HCT116 (cell line): ENCODE data around the gene RIMS4. TPM values are rescaled to one million over a fixed set of nuclear protein-coding genes. Genes with fewer than 3 reads are reported as not detected.

Experiments used
- ATAC-seq: fragments of 200-7000 bp; cut with Tn5 transposase; 2 replicates; pipeline ENCODE4 v1.9.1; 2020; ENCODE audit warnings: mild to moderate bottlenecking, moderate library complexity
- BruUV-seq: library from RNA; stranded (reverse); fragments of 400-500 nt; replicated peaks from 2 replicates; lab custom pipeline; 2021; lab: Mats Ljungman, UMichigan
- CTCF ChIA-PET: fragments of 300-600 bp; sonication (Branson Sonifier 250); formaldehyde crosslinking; loops from one replicate; lab custom pipeline; 2021; ENCODE audit warnings: antibody characterized with exemption; lab: Charles Lee
- POLR2A ChIA-PET: fragments of 300-600, 350-600 bp; sonication (Branson Sonifier 250); formaldehyde crosslinking; loops from one replicate; lab custom pipeline; 2021; ENCODE audit warnings: antibody characterized with exemption; lab: Charles Lee
- RAD21 ChIA-PET, 2 experiments: fragments of 300-600 bp; sonication (Branson Sonifier 250); formaldehyde crosslinking; loops; one replicate each; lab custom pipeline; 2023; ENCODE audit warnings: low total read pairs in 2 of 2; ENCODE audit not compliant: uncharacterized antibody in 2 of 2, unreplicated experiment in 2 of 2, low non-redundant PET in 1 of 2; lab: Charles Lee
- DNase-seq: peaks from one replicate; pipeline ENCODE4 v3.0.0-alpha.2; 2010; ENCODE audit warnings: low read depth, low spot score
- H2AFZ ChIP-seq: fragments of 200-600 bp; shearing (Covaris generic), sonication (generic); 2 replicates; pipeline ENCODE4 v1.6.1; 2017; ENCODE audit warnings: low read depth, mixed run types, mixed read lengths, antibody characterized with exemption, low read length; ENCODE audit not compliant: poor library complexity, severe bottlenecking
- H3K27ac ChIP-seq: 2 replicates; pipeline ENCODE4 v1.5.1; 2012; ENCODE audit warnings: low read depth, low read length
- H3K27me3 ChIP-seq: fragments of 200-600 bp; sonication (generic); 2 replicates; pipeline ENCODE4 v1.6.1; 2016; ENCODE audit warnings: mixed run types, low read length, mixed read lengths; ENCODE audit not compliant: insufficient read depth
- H3K36me3 ChIP-seq, 2 experiments: fragments of 200-500 bp in 1 of 2; fragments of 200-600 bp in 1 of 2; sonication (Bioruptor generic) in 1 of 2; sonication (generic) in 1 of 2; 2 replicates each; pipeline versions ENCODE4 v1.5.1 to v1.6.1; 2014 to 2016; ENCODE audit warnings: low read length in 2 of 2, inconsistent platforms in 1 of 2, mixed read lengths in 1 of 2, mixed run types in 1 of 2; ENCODE audit not compliant: insufficient read depth in 2 of 2, control insufficient read depth in 1 of 2
- H3K4me1 ChIP-seq, 2 experiments: fragments of 200-600 bp in 1 of 2; sonication (generic) in 1 of 2; 2 replicates each; pipeline versions ENCODE4 v1.5.1 to v1.6.1; 2012 to 2017; ENCODE audit warnings: low read length in 2 of 2, inconsistent platforms in 1 of 2, mild to moderate bottlenecking in 1 of 2, mixed read lengths in 1 of 2, mixed run types in 1 of 2, moderate library complexity in 1 of 2; ENCODE audit not compliant: insufficient read depth in 2 of 2, control insufficient read depth in 1 of 2
- H3K4me2 ChIP-seq: fragments of 200-600 bp; sonication (generic); 2 replicates; pipeline ENCODE4 v1.6.1; 2017; ENCODE audit warnings: mixed run types, low read length, mixed read lengths
- H3K4me3 ChIP-seq, 2 experiments: fragments of 200-600 bp in 1 of 2; sonication (generic) in 1 of 2; replicated peaks in 1 of 2; 2 replicates each; pipeline ENCODE4 v1.5.1; 2011 to 2016; ENCODE audit warnings: low read length in 2 of 2, control low read depth in 1 of 2, low read depth in 1 of 2, mild to moderate bottlenecking in 1 of 2, mixed read lengths in 1 of 2, mixed run types in 1 of 2
- H3K79me2 ChIP-seq: fragments of 200-600 bp; sonication (generic); 2 replicates; pipeline ENCODE4 v1.6.1; 2017; ENCODE audit warnings: mild to moderate bottlenecking, mixed run types, low read length, moderate library complexity, mixed read lengths; ENCODE audit not compliant: insufficient read depth
- H3K9ac ChIP-seq: fragments of 200-600 bp; sonication (generic); 2 replicates; pipeline ENCODE4 v1.6.1; 2016; ENCODE audit warnings: low read length, mixed read lengths
- H3K9me2 ChIP-seq: fragments of 200-600 bp; sonication (generic), shearing (Covaris generic); 2 replicates; pipeline ENCODE4 v1.6.1; 2017; ENCODE audit warnings: mixed run types, mild to moderate bottlenecking, moderate library complexity; ENCODE audit not compliant: insufficient read depth
- H3K9me3 ChIP-seq, 2 experiments: fragments of 200-500 bp in 1 of 2; fragments of 200-600 bp in 1 of 2; sonication (Bioruptor generic) in 1 of 2; sonication (generic) in 1 of 2; 2 replicates each; pipeline ENCODE4 v1.6.1; 2014 to 2017; ENCODE audit warnings: low read length in 2 of 2, mixed read lengths in 2 of 2, inconsistent platforms in 1 of 2, low read depth in 1 of 2, mild to moderate bottlenecking in 1 of 2, mixed run types in 1 of 2, moderate library complexity in 1 of 2; ENCODE audit not compliant: control insufficient read depth in 1 of 2, insufficient read depth in 1 of 2
- H4K20me1 ChIP-seq: fragments of 200-600 bp; sonication (generic), shearing (Covaris generic); 2 replicates; pipeline ENCODE4 v1.6.1; 2017; ENCODE audit warnings: mixed run types, mild to moderate bottlenecking, moderate library complexity; ENCODE audit not compliant: insufficient read depth
- CBX3 ChIP-seq: IDR thresholded peaks from 2 replicates; pipeline ENCODE4 v1.6.1; 2012; ENCODE audit warnings: low read depth
- CTCF ChIP-seq, 3 experiments: fragments of 200-600 bp in 1 of 3; sonication (generic) in 1 of 3; IDR thresholded peaks in 2 of 3; conservative IDR thresholded peaks in 1 of 3; 2 replicates each; pipeline ENCODE4 v1.5.1; 2012 to 2017; ENCODE audit warnings: low read depth in 2 of 3, low read length in 2 of 3, antibody characterized with exemption in 1 of 3, borderline replicate concordance in 1 of 3, control low read depth in 1 of 3, mild to moderate bottlenecking in 1 of 3, mixed read lengths in 1 of 3, mixed run types in 1 of 3, moderate library complexity in 1 of 3; ENCODE audit not compliant: insufficient read depth in 1 of 3
- EGR1 ChIP-seq: IDR thresholded peaks from 2 replicates; pipeline ENCODE4 v1.6.1; 2012; ENCODE audit warnings: low read depth
- ELF1 ChIP-seq: IDR thresholded peaks from 2 replicates; pipeline ENCODE4 v1.6.1; 2012; ENCODE audit warnings: low read depth, borderline replicate concordance
- EZH2 ChIP-seq: fragments of 200-600 bp; sonication (generic); IDR thresholded peaks from 2 replicates; pipeline ENCODE4 v1.6.1; 2017; ENCODE audit warnings: antibody characterized with exemption, mixed run types
- EZH2phosphoT487 ChIP-seq: fragments of 200-600 bp; IDR thresholded peaks from 2 replicates; pipeline ENCODE4 v1.6.1; 2018; ENCODE audit warnings: antibody characterized with exemption, borderline replicate concordance
- JUND ChIP-seq: IDR thresholded peaks from 2 replicates; pipeline ENCODE4 v1.6.1; 2012
- MAX ChIP-seq: IDR thresholded peaks from 2 replicates; pipeline ENCODE4 v1.6.1; 2012
- POLR2A ChIP-seq: IDR thresholded peaks from 2 replicates; pipeline ENCODE4 v1.7.0; 2011; ENCODE audit warnings: borderline replicate concordance; ENCODE audit not compliant: insufficient read depth, insufficient read length; ENCODE audit errors: extremely low read depth
- RAD21 ChIP-seq: IDR thresholded peaks from 2 replicates; pipeline ENCODE4 v1.6.1; 2012; ENCODE audit warnings: low read depth, mild to moderate bottlenecking
- SP1 ChIP-seq: IDR thresholded peaks from 2 replicates; pipeline ENCODE4 v1.6.1; 2012; ENCODE audit warnings: low read depth
- SRF ChIP-seq: IDR thresholded peaks from 2 replicates; pipeline ENCODE4 v1.6.1; 2012; ENCODE audit warnings: low read depth
- ZBTB33 ChIP-seq: IDR thresholded peaks from 2 replicates; pipeline ENCODE4 v1.6.1; 2011; ENCODE audit warnings: mild to moderate bottlenecking, low read length, moderate library complexity; ENCODE audit not compliant: insufficient replicate concordance; ENCODE audit errors: extremely low read depth
- ZNF274 ChIP-seq: fragments of 200-500 bp; sonication (Bioruptor generic); IDR thresholded peaks from 2 replicates; pipeline ENCODE4 v1.6.1; 2014; ENCODE audit warnings: mild to moderate bottlenecking, low read depth, low read length, inconsistent platforms
- intact Hi-C: fragments of 100-400 bp; cut with micrococcal nuclease; formaldehyde crosslinking; loops from 2 replicates; pipeline ENCODE4 v1.10.0; 2022
- total RNA-seq: library from RNA; stranded (reverse); gene quantifications from one replicate; pipeline ENCODE4 v1.2.1, GENCODE V29; 2021; ENCODE audit not compliant: unreplicated experiment

Gene RIMS4
- total RNA-seq, 1 experiment from 2014 or later: 0.05 TPM

GRCh38 chr20:44858606-44859360 lies 48.4 kb upstream of the RIMS4 start:
- Histone ChIP-seq H3K9me2 (no peaks in the 10 kb centered on the region), H3K27me3 (no peaks in the 10 kb centered on the region), H3K36me3 (no peaks in the 10 kb centered on the region), H3K27ac (no peak overlapping the region), H3K9me3 (no peaks in the 10 kb centered on the region), H3K4me1 (peaks cover 0 to 4% of the 10 kb centered on the region in 2 experiments; a peak in 2 of 4 replicates), H2AFZ (peak overlapping the region; percentile 7), H3K4me3 (no peak overlapping the region), H3K4me2 (no peak overlapping the region), H3K9ac (no peak overlapping the region), H3K79me2 (no peaks in the 10 kb centered on the region), H4K20me1 (no peaks in the 10 kb centered on the region)
- ChIA-PET CTCF (no interaction called here), POLR2A (no interaction called here), RAD21 (no interaction called here)
- DNase-seq (no peak), ATAC-seq (peak; percentile 69)
- TF ChIP-seq SRF (no peak), MAX (no peak), JUND (no peak), ELF1 (no peak), EGR1 (no peak), ZNF274 (no peak), CTCF (IDR thresholded peaks at IDR 0.05 in 2 of 3, conservative IDR thresholded peaks at IDR 0.05 in 1 of 3; ENCODE audit: borderline replicate concordance in 1 of 3, insufficient read depth in 1 of 3, low read depth in 2 of 3, low read length in 2 of 3) (no peak), EZH2phosphoT487 (no peak), RAD21 (no peak), EZH2 (no peak), SP1 (no peak), ZBTB33 (no peak), CBX3 (no peak), POLR2A (no peak)
- no TSS peak for BruUV-seq
- intact Hi-C loops: no loop called here
